ENCODE results near the gene PARP9.

Gene PARP9

DNA sequence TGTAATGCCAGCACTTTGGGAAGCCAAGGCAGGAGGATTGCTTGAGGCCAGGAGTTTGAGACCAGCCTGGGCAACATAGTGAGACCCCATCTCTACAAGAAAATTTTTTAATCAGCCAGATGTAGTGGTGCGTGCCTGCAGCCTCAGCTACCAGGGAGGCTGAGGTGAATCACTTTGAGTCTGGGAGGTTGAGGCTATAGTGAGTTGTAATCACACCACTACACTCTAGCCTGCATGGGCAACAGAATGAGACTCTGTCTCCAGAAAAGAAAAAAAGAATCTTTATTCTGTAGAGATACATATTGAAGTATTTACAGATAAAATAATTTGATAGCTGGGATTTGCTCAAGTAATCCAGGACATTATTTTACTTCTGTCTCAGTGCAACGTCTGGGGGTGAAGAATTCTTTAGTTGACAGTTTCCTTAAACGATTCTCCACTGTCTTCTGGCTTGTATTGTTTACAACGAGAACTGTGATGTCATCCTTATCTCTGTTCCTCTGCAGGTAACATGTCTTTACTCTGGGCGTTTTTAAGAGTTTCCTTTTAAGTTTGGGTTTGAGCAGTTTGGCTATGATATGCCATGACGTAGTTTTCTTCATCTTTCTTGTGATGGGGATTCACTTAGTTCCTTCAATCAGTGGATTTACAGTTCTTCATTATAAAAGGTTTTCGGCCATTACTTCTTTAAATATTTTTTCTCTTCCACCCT is 75.7 kb downstream of the PARP9 start:
- TF ChIP-seq SPI1 (IDR thresholded peaks at IDR 0.05; ENCODE audit: borderline replicate concordance, low read depth) (no peak), POLR2AphosphoS5 (IDR thresholded peaks at IDR 0.05; ENCODE audit: low read depth) (no peak), GABPA (IDR thresholded peaks at IDR 0.05; ENCODE audit: low read depth) (no peak)
- TF ChIP-seq, protein P1, sequence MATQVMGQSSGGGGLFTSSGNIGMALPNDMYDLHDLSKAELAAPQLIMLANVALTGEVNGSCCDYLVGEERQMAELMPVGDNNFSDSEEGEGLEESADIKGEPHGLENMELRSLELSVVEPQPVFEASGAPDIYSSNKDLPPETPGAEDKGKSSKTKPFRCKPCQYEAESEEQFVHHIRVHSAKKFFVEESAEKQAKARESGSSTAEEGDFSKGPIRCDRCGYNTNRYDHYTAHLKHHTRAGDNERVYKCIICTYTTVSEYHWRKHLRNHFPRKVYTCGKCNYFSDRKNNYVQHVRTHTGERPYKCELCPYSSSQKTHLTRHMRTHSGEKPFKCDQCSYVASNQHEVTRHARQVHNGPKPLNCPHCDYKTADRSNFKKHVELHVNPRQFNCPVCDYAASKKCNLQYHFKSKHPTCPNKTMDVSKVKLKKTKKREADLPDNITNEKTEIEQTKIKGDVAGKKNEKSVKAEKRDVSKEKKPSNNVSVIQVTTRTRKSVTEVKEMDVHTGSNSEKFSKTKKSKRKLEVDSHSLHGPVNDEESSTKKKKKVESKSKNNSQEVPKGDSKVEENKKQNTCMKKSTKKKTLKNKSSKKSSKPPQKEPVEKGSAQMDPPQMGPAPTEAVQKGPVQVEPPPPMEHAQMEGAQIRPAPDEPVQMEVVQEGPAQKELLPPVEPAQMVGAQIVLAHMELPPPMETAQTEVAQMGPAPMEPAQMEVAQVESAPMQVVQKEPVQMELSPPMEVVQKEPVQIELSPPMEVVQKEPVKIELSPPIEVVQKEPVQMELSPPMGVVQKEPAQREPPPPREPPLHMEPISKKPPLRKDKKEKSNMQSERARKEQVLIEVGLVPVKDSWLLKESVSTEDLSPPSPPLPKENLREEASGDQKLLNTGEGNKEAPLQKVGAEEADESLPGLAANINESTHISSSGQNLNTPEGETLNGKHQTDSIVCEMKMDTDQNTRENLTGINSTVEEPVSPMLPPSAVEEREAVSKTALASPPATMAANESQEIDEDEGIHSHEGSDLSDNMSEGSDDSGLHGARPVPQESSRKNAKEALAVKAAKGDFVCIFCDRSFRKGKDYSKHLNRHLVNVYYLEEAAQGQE (IDR thresholded peaks at IDR 0.05; ENCODE audit: insufficient replicate concordance, low read depth), result no peak
- TF ChIP-seq, protein P2, sequence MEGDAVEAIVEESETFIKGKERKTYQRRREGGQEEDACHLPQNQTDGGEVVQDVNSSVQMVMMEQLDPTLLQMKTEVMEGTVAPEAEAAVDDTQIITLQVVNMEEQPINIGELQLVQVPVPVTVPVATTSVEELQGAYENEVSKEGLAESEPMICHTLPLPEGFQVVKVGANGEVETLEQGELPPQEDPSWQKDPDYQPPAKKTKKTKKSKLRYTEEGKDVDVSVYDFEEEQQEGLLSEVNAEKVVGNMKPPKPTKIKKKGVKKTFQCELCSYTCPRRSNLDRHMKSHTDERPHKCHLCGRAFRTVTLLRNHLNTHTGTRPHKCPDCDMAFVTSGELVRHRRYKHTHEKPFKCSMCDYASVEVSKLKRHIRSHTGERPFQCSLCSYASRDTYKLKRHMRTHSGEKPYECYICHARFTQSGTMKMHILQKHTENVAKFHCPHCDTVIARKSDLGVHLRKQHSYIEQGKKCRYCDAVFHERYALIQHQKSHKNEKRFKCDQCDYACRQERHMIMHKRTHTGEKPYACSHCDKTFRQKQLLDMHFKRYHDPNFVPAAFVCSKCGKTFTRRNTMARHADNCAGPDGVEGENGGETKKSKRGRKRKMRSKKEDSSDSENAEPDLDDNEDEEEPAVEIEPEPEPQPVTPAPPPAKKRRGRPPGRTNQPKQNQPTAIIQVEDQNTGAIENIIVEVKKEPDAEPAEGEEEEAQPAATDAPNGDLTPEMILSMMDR (IDR thresholded peaks at IDR 0.05; ENCODE audit: insufficient read depth, low read length), result no peak
- no peak overlapping the region for H3K4me3 ChIP-seq (replicated peaks; ENCODE audit: insufficient read depth, low read length)
- no peak for DNase-seq (ENCODE audit: low read depth in 1 of 2, low spot score in 1 of 2)
- H3K27ac ChIP-seq (replicated peaks), result no peak overlapping the region
- H3K27me3 ChIP-seq (ENCODE audit: insufficient read depth, poor library complexity, severe bottlenecking), result no peaks in the 10 kb centered on the region

DNA sequence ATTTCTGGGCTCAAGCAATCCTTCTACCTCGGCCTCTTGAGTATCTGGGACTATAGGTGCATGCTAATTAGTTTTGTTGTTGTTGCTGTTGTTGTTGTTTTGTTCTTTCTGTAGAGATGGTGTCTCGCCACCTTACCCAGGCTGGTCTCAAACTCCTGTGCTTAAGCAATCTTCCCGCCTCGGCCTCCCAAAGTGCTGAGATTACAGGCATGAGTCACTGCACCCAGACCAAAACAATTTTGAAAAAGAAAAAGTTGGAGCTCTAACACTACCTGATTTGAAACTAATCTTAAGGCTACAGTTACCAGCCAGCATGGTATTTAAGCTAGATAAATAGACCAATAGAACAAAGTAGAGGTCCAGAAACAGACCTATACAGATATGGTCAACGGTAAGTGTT is 79.1 kb downstream of the PARP9 start:
- no peak overlapping the region for H3K27ac ChIP-seq (replicated peaks)
- TF ChIP-seq, protein P2 (IDR thresholded peaks at IDR 0.05; ENCODE audit: insufficient read depth, low read length), result no peak
- TF ChIP-seq, protein P1 (IDR thresholded peaks at IDR 0.05; ENCODE audit: insufficient replicate concordance, low read depth), result no peak
- no peak for TF ChIP-seq GABPA (IDR thresholded peaks at IDR 0.05; ENCODE audit: low read depth)
- no peak for TF ChIP-seq POLR2AphosphoS5 (IDR thresholded peaks at IDR 0.05; ENCODE audit: low read depth)
- no peak for TF ChIP-seq SPI1 (IDR thresholded peaks at IDR 0.05; ENCODE audit: borderline replicate concordance, low read depth)
- no peak overlapping the region for H3K4me3 ChIP-seq (replicated peaks; ENCODE audit: insufficient read depth, low read length)
- H3K27me3 ChIP-seq (ENCODE audit: insufficient read depth, poor library complexity, severe bottlenecking), result no peaks in the 10 kb centered on the region
- DNase-seq (ENCODE audit: low read depth in 1 of 2, low spot score in 1 of 2), result no peak

DNA sequence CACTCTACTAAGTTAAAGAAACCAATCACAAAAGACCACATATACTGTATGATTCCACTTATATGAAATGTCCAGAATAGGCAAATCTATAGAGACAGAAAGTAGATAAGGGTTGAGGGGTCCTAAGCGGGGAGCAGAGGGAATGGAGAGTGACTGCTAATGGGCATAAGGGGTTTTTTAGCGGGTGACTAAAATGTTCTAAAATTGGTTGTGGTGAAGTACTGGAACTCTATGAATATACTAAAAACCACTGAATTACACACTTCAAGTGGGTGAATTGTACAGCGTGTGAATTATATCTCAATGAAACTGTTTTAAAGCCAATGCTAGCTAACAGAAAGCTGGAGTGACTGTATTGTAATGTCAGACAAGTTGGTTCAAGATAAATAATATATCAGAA is 82.7 kb downstream of the PARP9 start:
- H3K27me3 ChIP-seq (ENCODE audit: insufficient read depth, poor library complexity, severe bottlenecking), result no peaks in the 10 kb centered on the region
- no peak overlapping the region for H3K4me3 ChIP-seq (replicated peaks; ENCODE audit: insufficient read depth, low read length)
- DNase-seq (ENCODE audit: low read depth in 1 of 2, low spot score in 1 of 2), result no peak
- TF ChIP-seq, protein P2 (IDR thresholded peaks at IDR 0.05; ENCODE audit: insufficient read depth, low read length), result no peak
- no peak overlapping the region for H3K27ac ChIP-seq (replicated peaks)
